ENCODE results near the gene SLC25A10. TPM values are rescaled to one million over a fixed set of nuclear protein-coding genes. Genes with fewer than 3 reads are reported as not detected.

Gene SLC25A10
- total RNA-seq, 6 experiments from 2014 or later = 13.2 to 21.9 (median 17.1) TPM

DNA sequence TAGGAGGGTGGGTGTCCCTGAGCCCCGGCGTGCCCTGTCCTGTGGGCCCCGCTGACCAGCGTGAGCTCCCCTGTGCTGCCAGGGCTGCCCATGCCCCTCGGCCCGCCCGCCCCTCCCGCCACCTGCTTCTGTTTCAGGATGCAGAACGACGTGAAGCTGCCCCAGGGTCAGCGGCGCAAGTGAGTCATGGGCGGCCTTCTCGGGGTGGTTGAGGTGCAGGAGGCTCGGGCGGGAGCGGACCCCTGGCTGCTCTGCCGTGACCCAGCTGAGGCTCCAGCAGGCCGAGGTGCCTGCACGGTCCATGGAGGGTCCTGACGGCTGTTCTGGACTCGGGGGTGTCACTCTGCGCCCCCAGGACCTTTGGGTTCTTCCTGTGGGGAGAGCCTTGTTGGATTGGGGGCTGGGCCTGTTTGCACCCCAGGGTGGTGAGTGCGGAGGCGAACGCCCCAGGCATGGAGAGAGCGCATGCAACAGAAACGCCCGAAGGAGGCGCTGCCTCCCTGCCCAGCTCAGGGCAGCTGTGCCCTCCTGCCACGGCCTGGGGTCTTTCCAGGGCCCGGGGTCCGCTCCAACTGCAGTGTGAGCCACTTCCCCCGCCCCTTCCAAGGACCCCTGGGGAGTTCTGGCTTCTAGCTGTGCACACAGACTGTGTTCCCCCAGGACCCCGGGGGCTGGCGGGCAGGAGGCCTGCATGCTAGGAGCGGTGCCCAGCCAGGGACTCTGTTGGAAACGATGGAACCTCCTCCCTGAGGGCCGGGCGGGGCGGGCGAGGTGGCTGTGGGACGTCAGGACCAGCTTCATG is 4.0 kb downstream of the SLC25A10 start:
- peaks cover 12% of the 10 kb centered on the region for H3K4me1 Mint-ChIP-seq (ENCODE audit: low read depth)
- DNase-seq = no peak
- H3K27ac Mint-ChIP-seq = no peak overlapping the region
- H3K4me3 Mint-ChIP-seq = no peak overlapping the region
- H3K36me3 Mint-ChIP-seq (ENCODE audit: low read depth) = no peaks in the 10 kb centered on the region; the same call in 1 of the 2 replicates
- TF ChIP-seq, protein P1, sequence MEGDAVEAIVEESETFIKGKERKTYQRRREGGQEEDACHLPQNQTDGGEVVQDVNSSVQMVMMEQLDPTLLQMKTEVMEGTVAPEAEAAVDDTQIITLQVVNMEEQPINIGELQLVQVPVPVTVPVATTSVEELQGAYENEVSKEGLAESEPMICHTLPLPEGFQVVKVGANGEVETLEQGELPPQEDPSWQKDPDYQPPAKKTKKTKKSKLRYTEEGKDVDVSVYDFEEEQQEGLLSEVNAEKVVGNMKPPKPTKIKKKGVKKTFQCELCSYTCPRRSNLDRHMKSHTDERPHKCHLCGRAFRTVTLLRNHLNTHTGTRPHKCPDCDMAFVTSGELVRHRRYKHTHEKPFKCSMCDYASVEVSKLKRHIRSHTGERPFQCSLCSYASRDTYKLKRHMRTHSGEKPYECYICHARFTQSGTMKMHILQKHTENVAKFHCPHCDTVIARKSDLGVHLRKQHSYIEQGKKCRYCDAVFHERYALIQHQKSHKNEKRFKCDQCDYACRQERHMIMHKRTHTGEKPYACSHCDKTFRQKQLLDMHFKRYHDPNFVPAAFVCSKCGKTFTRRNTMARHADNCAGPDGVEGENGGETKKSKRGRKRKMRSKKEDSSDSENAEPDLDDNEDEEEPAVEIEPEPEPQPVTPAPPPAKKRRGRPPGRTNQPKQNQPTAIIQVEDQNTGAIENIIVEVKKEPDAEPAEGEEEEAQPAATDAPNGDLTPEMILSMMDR (IDR thresholded peaks at IDR 0.05) = peak; percentile 25
- H3K27me3 Mint-ChIP-seq (ENCODE audit: insufficient read depth) = peaks cover 4% of the 10 kb centered on the region
- H3K9me3 Mint-ChIP-seq = no peaks in the 10 kb centered on the region

DNA sequence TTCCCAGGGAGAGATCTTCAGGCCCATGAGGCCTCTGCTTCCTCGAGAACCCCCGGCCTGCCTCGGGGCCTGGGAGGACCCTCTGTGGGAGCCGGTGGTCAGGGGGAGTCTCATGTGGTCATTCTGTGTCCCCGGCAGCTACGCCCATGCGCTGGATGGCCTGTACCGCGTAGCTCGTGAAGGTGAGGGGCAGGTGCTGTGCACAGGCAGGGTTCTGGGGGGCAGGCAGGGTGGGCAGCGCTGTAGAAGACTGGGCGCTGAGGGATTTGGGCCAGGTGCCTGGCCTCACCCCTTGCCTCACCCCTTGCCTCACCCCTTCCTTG is 4.6 kb downstream of the SLC25A10 start:
- no peak overlapping the region for H3K4me3 Mint-ChIP-seq
- no peaks in the 10 kb centered on the region for H3K9me3 Mint-ChIP-seq
- H3K27ac Mint-ChIP-seq = no peak overlapping the region
- H3K27me3 Mint-ChIP-seq (ENCODE audit: insufficient read depth) = no peaks in the 10 kb centered on the region; the same call in none of the 2 replicates
- H3K4me1 Mint-ChIP-seq (ENCODE audit: low read depth) = peaks cover 9% of the 10 kb centered on the region
- DNase-seq = no peak
- TF ChIP-seq, protein P1 (IDR thresholded peaks at IDR 0.05) = no peak
- no peaks in the 10 kb centered on the region; the same call in 1 of the 2 replicates for H3K36me3 Mint-ChIP-seq (ENCODE audit: low read depth)

DNA sequence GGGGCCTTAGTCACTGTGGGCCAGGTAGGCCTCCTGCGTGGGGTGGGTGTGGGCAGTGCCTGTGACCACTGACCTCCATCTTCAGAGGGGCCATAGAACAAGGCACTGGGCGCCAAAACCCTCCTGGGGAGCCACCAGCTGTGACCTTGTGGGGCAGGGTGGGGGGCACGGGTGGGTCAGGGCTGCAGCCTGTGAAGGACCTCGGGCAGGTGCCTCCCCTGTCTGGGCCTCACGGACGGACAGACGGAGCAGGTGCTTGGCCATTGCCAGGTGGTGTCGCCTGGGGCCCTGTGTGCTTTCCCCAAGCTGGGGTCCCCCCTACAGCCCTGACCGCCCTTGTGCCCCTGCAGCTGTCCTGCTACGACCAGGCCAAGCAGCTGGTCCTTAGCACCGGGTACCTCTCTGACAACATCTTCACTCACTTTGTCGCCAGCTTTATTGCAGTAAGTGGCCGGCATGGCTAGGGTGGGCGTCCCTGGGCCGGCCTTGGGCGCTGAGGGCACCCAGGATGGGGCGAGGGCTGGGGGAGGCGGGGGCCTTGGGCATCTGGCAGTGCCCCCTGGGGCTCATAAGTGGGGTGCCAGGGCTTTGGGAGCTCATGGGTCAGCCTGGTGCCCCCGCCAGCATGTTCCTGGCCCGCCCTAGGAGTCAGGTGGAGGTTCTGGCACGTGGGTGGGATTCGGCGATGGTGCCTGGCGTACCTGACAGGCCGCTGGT is 5.1 kb downstream of the SLC25A10 start:
- H3K9me3 Mint-ChIP-seq = no peaks in the 10 kb centered on the region
- DNase-seq = no peak
- H3K36me3 Mint-ChIP-seq (ENCODE audit: low read depth) = no peaks in the 10 kb centered on the region; the same call in 1 of the 2 replicates
- H3K27me3 Mint-ChIP-seq (ENCODE audit: insufficient read depth) = no peaks in the 10 kb centered on the region; the same call in none of the 2 replicates
- H3K27ac Mint-ChIP-seq = no peak overlapping the region
- TF ChIP-seq, protein P1 (IDR thresholded peaks at IDR 0.05) = no peak
- no peak overlapping the region for H3K4me3 Mint-ChIP-seq
- H3K4me1 Mint-ChIP-seq (ENCODE audit: low read depth) = peaks cover 9% of the 10 kb centered on the region

DNA sequence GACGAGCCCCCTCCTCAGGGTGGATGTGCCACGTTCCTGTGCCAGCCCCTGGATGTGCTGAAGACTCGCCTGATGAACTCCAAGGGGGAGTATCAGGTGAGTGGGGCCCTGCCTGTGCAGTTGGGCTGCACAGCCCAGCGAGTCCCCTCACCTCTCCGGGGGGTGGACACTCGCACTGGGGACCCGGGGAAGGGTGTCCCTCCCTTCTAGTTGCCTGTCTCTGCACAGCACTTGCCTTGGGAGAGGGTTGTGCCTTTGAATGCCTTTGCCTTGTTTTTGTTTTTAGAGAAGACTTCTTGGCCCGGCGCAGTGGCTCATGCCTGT is 5.6 kb downstream of the SLC25A10 start:
- H3K4me3 Mint-ChIP-seq = no peak overlapping the region
- H3K4me1 Mint-ChIP-seq (ENCODE audit: low read depth) = peaks cover 9% of the 10 kb centered on the region
- H3K27ac Mint-ChIP-seq = no peak overlapping the region
- H3K36me3 Mint-ChIP-seq (ENCODE audit: low read depth) = no peaks in the 10 kb centered on the region; the same call in 1 of the 2 replicates
- TF ChIP-seq, protein P1 (IDR thresholded peaks at IDR 0.05) = no peak
- H3K27me3 Mint-ChIP-seq (ENCODE audit: insufficient read depth) = no peaks in the 10 kb centered on the region; the same call in 1 of the 2 replicates
- DNase-seq = no peak
- H3K9me3 Mint-ChIP-seq = no peaks in the 10 kb centered on the region

DNA sequence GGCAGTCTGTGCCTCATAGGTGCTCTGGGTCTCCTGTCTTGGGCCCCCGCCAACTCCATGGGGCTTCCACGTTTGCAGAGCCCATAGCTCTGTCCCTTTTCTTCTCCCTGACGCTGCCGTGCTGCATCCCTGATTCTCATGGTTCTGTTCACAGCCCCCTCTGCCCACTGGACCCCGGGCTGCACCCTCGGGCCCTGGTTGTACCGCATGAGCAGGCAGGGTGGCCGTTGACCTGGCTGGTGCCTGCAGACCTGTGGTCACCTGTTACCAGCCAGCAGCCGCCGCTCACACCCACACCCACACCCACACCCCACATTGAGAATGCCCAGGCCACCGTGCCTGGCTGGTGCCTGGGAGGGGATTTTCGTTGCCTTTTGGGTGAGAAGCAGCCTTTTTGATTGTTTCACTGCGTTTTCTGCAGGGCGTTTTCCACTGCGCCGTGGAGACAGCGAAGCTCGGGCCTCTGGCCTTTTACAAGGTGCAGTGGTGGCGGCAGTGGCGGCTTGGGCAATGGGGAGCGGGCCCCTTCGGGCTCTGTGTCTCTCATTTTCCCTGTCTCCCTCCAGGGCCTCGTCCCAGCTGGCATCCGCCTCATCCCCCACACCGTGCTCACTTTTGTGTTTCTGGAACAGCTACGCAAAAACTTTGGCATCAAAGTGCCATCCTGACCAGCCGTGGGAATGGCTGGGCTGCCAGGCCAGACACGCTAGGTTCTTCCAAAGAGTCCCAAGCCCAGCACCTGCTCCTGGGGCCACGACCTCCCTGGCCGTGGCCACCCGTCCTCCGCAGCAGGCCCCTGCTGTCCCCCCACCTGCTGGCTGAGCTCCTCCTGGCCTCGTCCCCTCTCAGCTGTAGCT is 7.6 kb downstream of the SLC25A10 start:
- Mint-ChIP-seq H3K36me3 (ENCODE audit: low read depth) (no peaks in the 10 kb centered on the region; the same call in 1 of the 2 replicates), H3K27me3 (ENCODE audit: insufficient read depth) (peaks cover 3% of the 10 kb centered on the region; the same call in 1 of the 2 replicates), H3K4me3 (no peak overlapping the region), H3K27ac (no peak overlapping the region), H3K9me3 (no peaks in the 10 kb centered on the region), H3K4me1 (ENCODE audit: low read depth) (peaks cover 13% of the 10 kb centered on the region; the same call in 1 of the 2 replicates)
- TF ChIP-seq, protein P1 (IDR thresholded peaks at IDR 0.05) = no peak
- DNase-seq = no peak
